ENCODE results near the gene CACNG8.
"Not testable (repeated sequence)": the region's sequence is repeated elsewhere in the genome, so short reads cannot be mapped to it uniquely, and the experiment has no call there.

- TF ChIP-seq CTCF (conservative IDR thresholded peaks at IDR 0.05; ENCODE audit: low read length); EZH2phosphoT487 (IDR thresholded peaks at IDR 0.05; ENCODE audit: borderline replicate concordance): not testable (repeated sequence)
These were observed 73.8 kb downstream of the CACNG8 start for GRCh38 chr19:54036542-54036941.

Measured in Loucy (cell line).